ENCODE data around the gene CASTOR1.

CASTOR1 gene

GRCh38 chr22:30244066-30244465, 45.2 kb downstream of the CASTOR1 start:
- peak; percentile 44 for DNase-seq

DNA sequence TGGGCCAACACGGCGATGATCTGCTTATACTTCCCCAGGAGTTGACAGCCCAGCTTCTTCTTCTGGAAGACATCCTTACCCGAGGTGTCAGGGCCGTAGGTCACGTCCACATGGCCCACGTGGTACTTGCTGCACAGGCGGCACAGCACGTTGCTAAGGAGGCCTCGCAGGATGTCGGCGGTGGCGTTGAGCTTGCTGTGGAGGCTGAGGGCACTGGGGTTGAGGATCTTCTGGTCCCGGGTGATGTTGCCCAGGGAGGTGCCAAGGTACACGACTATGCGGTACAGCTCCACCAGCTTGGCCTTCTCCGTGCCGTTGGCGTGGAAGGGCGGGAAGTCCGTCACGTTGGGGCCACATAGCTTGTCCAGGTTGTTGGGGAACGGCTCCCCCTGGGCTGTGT, 45.6 kb downstream of the CASTOR1 start:
- peak; percentile 52 for DNase-seq

DNA sequence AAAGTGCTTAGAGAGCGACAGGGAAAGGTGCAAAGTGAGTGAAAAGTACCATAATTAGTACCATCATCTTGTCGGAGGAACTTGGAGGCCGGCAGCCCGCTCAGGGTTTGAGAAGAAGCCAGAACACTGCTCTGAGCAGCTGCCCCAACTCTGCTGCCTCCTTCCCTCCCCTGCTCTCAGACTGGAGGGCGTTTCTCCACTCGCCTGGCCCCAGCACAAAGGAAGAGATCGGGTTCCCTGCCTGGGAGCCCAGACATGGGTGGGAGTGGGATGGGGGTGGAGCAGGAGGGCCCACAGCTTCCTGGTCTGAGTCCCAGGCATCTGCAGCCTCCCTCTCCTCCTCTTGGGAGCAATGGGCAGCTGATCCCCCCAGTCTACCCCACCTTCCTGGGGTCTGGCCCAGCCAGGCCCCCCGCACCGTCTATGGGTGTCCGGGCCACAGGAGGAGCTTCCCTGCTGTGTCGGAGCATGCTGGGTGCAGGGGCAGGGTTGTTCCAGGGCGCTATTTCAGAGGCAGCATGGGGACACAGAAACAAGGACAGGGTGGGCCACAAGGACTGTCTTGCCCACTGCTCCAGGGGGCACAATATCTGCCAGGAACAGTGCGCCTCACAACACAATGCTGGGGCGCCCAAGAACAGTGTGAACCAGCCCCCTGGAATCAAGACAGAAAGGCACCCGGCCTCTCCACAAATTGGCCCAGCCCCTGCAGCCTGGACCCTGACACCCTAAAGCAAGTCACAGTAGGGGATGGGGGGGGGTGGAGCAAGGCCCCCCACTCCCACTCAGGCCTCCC, 47.5 kb downstream of the CASTOR1 start:
- peak; percentile 50 for DNase-seq

DNA sequence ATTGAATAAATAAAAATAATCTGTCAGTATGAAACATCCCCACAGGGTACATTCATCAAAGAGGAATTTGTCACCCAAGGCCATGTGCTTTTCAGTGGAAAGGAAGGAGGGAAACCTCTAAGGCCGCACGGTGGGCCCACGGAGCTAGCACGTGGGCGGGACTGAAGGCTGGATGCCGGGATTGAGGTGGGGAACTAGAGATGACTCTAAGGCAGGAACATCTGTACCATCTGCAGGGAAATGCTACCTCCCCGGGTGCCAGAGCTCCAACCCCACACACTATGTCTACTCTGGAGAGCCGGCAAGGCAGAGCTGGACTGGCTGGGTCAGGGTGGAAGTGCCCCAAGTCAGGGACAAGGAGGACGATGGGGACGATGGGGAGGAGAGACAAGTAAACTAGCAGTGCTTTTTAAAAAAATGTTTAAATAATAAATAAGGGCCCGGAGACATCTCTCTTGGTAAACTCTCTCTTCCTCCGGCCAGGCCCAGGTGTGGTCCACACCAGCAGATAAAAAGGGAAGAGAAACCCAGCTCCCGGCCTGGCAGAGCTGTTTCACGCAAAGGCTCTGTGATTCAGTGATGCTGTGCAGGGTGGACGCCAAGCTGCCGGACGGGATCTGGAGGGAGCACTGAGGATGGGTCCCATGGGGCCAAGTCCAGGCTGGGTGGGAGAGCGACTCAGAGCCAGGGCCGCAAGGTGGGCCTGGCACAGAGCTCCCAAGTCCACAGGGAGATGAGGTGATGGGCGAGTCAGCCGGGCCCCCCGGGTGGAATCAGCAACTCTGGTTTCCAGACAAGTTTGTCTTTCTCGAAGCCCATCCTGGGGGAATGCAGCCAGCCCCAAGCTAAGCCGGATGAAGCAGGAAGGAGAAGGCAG, 48.5 kb downstream of the CASTOR1 start:
- peak; percentile 53 for DNase-seq

- DNase-seq: peak; percentile 61
These were observed 49.6 kb downstream of the CASTOR1 start for GRCh38 chr22:30239488-30240405.

- peak; percentile 60 for DNase-seq
These were observed 50.4 kb downstream of the CASTOR1 start for GRCh38 chr22:30238661-30239487.

GRCh38 chr22:30238136-30238535, 51.2 kb downstream of the CASTOR1 start:
- no peak for DNase-seq

DNA sequence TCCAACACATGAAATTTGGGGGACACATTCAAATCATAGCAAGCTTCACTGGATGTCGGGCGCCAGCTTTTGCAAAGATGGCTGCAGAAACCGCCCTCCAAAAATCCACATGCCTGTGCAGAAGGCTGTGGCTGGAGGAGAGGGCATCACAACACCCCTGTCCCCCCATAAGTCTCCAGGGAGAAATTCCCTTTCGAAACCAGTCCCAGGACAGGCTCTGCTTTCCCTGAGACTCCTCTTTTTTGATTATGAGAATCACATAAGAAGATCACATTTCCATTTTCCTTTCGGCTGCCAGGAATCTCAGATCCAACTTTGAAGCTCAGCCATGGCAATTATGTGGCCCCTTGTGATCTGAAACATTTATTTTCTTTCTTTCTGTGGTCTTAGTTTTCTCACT, 52.4 kb downstream of the CASTOR1 start:
- DNase-seq: no peak

- no peak for DNase-seq
These were observed 53.6 kb downstream of the CASTOR1 start for GRCh38 chr22:30235687-30236170.
